ENCODE results near the gene FSD2.
"Not testable (repeated sequence)": the region's sequence is repeated elsewhere in the genome, so short reads cannot be mapped to it uniquely, and the experiment has no call there.

Gene FSD2

DNA sequence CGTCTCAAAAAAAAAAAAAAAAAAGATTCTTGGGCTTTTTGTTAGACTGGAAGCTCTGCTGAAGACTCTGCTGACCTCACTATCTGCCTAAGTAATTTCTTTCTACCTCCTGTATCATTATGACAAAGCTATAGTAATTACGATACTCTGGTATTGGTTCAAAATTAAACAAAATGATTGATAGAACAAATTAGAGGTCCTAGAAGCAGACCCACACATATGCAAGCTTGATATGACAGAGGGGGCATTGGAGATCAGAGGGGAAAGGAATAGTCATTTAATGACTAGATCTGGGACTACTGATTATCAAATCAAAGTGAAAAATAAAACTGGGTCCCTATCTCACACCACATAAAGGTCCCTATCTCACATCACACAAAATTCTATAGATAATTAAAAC is 74.3 kb downstream of the FSD2 start:
- no peak for DNase-seq (ENCODE audit: low read depth)

GRCh38 chr15:82730022-82730530 is 75.8 kb downstream of the FSD2 start:
- DNase-seq (ENCODE audit: low read depth) = no peak

- no peak for DNase-seq (ENCODE audit: low read depth)
These were observed 79.1 kb downstream of the FSD2 start for GRCh38 chr15:82726816-82727215.

DNA sequence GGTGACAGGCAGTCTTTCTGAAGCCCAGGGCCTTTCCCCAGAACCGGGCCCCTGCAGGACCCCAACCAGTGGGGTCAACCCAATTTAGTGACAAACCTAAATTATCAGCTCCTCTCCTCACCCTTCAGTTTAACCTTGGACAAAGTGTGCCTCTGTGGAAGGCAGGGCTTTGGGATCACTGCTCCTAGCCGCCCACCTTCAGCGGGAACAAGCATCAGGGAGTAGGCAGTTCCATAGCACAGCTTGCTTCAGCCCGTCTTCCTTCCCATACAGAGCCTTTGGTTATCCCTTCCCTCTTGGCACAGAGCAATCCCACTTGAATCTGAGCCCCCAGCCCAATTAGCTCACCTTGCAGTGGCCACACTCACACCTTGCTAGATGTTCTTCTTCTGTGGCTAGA is 90.9 kb downstream of the FSD2 start:
- DNase-seq (ENCODE audit: low read depth) = no peak

DNA sequence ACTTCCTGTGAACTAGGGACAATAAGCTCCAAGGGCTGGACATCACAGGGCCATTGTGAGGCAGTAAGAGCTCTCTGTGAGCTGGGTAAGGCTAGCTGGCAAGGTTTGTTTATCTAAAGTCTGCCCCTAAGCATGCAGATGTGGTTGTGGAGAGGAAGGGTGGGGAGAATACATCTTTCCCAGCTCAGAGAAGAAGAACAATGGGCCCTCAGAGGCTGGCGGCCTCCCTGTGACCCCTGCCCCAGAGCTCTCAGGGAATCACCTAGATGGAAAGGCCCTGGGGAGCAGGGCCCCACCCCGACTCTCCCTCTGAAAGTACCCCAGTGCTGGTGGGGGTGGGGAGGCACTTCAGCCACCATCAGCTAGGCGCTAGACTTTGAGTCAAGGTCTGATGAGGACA is 91.9 kb downstream of the FSD2 start:
- DNase-seq (ENCODE audit: low read depth) = no peak

DNA sequence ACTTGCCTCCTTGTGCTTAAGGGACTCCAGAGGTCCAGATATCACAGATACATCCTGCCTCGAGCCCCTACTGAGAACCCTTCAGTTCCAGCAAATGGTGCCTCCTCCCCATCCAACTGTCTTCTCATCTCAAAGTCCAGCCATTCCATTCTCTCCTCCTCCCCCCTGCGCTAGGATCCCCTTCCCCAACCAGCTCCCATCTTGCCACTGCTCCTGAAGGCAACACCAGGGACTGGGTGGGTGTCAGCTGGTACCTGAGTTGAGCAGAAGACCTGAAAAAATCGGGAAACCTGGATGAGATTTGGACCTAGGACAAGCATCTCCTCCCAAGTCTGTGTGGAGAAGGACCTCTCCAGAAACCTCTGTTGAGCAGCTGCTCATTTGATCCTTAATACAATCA is 93.8 kb downstream of the FSD2 start:
- DNase-seq (ENCODE audit: low read depth) = no peak

DNA sequence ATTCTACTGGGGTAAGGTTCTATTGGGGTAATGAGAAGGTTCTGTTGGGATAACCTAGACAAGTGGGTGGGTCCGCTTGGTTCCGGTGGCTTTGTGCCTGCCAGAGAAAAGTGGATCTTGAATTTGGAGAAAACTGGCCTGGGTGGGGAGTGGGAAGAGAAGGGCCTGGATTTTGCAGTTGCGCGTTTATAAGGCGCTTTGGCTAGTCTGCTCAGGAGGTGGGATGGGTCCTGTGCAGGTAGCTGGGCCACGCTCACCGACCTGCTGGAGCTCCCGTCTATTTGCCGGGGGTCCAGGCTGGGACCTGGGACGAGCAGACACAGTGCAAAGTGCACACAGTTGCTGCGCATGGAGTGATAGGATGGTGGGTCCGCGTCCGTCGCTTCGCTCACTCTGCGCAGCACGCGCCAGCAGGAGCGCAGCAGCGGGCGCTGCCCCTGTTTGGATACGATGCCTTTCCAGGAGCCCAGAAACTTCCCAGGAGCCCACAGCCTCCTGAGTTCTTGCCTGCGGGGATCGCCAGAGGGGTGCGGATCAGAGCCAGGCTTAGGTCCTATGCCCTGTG is 94.9 kb downstream of the FSD2 start:
- no peak for DNase-seq (ENCODE audit: low read depth)

- no peak for DNase-seq (ENCODE audit: low read depth)
These were observed 95.7 kb downstream of the FSD2 start for GRCh38 chr15:82710208-82710555.

GRCh38 chr15:82709421-82710207 is 96.3 kb downstream of the FSD2 start, which contains the start of gene AP3B2:
Gene AP3B2, minus strand, starts transcription at chr15:82709875. Its CDS starts 169 bp downstream, at chr15:82709706.
- DNase-seq (ENCODE audit: low read depth) = peak; percentile 5

DNA sequence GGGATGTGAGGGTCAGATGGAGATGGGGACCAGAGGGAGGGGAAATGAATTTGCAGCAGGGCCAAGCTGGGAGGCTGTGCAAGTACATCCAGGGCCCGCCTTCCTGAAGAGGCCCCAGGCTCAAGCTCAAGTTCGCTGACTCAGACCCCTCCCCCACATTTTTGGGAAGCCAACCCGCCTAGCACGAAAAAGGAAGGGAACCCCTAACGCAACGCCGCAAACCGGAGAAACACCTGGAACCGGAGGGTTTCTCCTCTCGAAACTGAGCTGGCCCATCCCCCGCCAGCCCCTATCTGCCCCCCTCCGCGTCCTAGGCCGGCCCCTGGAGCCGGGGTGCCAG is 96.8 kb downstream of the FSD2 start:
- DNase-seq (ENCODE audit: low read depth) = no peak

- not testable (repeated sequence) for DNase-seq (ENCODE audit: low read depth)
These were observed 100.0 kb downstream of the FSD2 start for GRCh38 chr15:82705856-82706255.
